ENCODE data around the gene FGD1.

Gene FGD1

DNA sequence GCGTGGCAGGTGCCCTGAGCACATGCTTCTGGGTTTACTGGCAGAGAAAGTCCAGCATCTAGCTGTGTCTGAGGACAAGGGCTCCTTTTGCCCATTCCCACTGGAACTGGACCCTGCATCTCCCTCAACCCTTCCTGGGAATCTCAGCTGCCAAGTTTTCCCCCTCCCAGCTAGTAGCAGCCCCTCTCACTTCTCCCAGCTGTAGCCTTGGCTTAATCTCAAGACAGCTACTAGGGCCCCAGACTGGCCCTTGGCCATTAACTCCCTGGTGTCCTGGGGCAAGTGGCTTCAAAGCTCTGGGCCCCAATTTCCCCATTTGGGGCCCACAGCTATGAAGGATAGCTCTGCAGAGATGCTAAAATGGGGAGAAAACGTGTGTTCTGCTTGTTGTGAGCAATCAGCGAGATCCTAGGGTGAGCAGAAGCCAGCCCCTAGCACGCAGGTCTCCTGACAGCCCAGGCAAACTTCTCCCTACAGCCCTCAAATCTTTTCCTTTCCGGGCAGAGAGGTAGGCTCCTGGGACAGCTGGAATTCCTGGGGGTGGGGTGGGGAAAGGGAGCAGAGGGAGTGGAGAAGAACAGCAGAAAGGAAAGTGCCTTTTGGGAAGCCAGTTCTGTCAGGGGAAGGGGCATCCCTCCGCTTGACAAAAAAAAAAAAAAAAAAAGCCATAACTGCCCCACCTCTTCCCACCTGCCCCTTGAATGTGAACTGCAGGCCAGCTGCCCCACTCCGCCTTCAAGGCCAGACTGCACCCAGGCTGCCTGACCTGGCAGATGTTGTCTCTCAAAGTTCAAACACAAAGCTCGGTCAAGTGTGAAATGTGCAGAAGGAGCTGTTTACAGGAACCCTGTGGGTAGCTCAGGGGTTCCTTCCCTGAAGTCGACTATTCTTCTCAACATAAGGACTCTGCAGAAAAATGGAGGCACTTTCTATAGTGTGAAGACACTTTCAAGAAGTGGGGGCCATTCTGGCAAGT lies 16.6 kb downstream of the FGD1 start:
- no peaks in the 10 kb centered on the region for H4K20me1 ChIP-seq (ENCODE audit: insufficient read depth)
- no peak overlapping the region for H3K4me2 ChIP-seq
- TF ChIP-seq, protein P1, sequence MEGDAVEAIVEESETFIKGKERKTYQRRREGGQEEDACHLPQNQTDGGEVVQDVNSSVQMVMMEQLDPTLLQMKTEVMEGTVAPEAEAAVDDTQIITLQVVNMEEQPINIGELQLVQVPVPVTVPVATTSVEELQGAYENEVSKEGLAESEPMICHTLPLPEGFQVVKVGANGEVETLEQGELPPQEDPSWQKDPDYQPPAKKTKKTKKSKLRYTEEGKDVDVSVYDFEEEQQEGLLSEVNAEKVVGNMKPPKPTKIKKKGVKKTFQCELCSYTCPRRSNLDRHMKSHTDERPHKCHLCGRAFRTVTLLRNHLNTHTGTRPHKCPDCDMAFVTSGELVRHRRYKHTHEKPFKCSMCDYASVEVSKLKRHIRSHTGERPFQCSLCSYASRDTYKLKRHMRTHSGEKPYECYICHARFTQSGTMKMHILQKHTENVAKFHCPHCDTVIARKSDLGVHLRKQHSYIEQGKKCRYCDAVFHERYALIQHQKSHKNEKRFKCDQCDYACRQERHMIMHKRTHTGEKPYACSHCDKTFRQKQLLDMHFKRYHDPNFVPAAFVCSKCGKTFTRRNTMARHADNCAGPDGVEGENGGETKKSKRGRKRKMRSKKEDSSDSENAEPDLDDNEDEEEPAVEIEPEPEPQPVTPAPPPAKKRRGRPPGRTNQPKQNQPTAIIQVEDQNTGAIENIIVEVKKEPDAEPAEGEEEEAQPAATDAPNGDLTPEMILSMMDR (conservative IDR thresholded peaks at IDR 0.05; ENCODE audit: low read depth, low read length), result no peak
- H3K4me1 ChIP-seq (ENCODE audit: low read depth, poor library complexity, severe bottlenecking), result no peaks in the 10 kb centered on the region
- H3K9ac ChIP-seq, result no peak overlapping the region
- H3K27ac ChIP-seq, result no peak overlapping the region
- no peaks in the 10 kb centered on the region for H3K27me3 ChIP-seq (ENCODE audit: insufficient read depth, low read depth)
- no peak overlapping the region for H2AFZ ChIP-seq (ENCODE audit: low read depth)
- no peaks in the 10 kb centered on the region for H3K79me2 ChIP-seq (ENCODE audit: insufficient read depth, low read depth)
- no peak overlapping the region for H3K4me3 ChIP-seq (IDR thresholded peaks at IDR 0.05; ENCODE audit: insufficient read depth, low read depth, low read length)
- H3K36me3 ChIP-seq (ENCODE audit: insufficient read depth), result no peaks in the 10 kb centered on the region

DNA sequence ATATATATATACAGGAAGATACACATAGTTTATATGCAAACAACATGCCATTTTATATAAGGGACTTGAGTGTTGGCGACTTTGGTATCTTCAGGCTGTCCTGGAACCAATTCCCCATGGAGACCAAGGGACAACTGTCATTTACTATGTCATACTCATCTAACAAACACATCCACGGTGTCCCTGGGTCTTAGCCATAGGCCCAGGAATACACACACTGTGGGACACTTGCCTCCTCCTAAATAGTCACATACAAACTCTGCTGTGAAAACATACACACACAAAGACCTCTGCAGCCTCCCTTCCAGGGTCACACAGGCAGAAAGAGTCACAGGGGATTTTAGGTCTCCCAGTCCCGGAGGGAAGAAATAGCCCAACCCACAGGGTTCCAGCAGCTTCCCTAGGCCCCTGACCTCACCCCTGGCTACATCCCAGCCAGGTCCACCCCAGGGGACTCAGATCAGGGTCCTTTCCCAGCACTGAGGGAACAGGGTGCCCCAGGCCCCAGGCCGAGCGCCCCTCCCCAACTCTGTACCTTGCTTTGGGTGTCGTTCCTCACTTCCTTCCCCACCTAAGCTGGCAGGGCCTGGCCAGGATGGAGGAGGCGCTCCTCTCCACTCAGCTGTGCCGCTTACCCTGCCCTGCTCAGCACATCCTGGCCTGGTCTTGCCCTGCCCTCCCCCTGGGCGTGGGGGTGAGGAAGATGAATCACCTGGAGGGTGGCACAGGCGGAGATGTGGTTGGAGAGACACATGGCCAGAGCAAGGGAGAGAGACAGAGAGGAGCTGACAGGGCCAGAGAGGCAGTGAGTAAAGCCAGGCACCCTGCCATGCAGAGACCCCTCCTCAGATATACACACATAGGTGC lies 21.8 kb downstream of the FGD1 start:
- H3K79me2 ChIP-seq (ENCODE audit: insufficient read depth, low read depth), result no peaks in the 10 kb centered on the region
- H4K20me1 ChIP-seq (ENCODE audit: insufficient read depth), result no peaks in the 10 kb centered on the region
- H3K27me3 ChIP-seq (ENCODE audit: insufficient read depth, low read depth), result no peaks in the 10 kb centered on the region

DNA sequence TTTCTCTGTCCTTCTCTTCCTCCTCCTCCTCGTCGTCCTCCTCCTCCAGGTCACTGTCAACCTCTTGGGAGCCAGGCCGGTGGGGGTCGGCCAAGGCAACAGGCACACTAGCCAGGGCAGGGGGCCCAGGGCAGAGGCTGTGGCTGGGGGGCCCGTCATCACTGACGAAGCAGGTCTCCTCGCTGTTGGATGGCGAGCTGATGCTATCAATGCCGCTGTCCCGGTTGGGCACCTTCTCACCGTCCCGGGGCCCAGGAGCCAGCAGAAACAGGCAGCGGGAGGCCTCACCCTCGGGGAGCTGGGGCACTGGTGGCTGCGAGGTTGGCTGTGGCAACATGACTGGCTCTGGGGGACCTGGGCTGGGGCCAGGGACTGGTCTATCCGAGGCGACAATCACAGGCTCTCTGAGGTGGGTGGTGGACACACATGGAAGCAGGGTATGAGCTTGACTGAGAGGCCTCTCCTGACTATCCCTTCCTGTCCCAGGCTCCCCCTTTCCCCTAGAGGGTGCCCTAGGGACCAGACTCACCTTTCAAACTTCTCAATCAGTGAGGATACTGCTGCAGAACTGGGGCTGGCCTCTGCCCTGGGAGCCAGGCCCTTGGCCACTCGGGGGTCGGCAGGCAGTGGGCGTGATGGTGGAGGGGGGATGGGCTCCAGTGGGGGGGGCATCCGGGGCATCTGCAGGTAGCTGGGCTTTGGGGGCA lies 25.8 kb downstream of the FGD1 start:
- H3K4me2 ChIP-seq, result no peak overlapping the region
- H2AFZ ChIP-seq (ENCODE audit: low read depth), result no peak overlapping the region
- H3K4me1 ChIP-seq (ENCODE audit: low read depth, poor library complexity, severe bottlenecking), result no peaks in the 10 kb centered on the region
- no peak overlapping the region for H3K4me3 ChIP-seq (IDR thresholded peaks at IDR 0.05; ENCODE audit: insufficient read depth, low read depth, low read length)
- H3K79me2 ChIP-seq (ENCODE audit: insufficient read depth, low read depth), result no peaks in the 10 kb centered on the region
- H3K27me3 ChIP-seq (ENCODE audit: insufficient read depth, low read depth), result no peaks in the 10 kb centered on the region
- no peaks in the 10 kb centered on the region for H3K36me3 ChIP-seq (ENCODE audit: insufficient read depth)
- H3K27ac ChIP-seq, result no peak overlapping the region
- H4K20me1 ChIP-seq (ENCODE audit: insufficient read depth), result no peaks in the 10 kb centered on the region
- TF ChIP-seq, protein P1 (conservative IDR thresholded peaks at IDR 0.05; ENCODE audit: low read depth, low read length), result no peak
- H3K9ac ChIP-seq, result no peak overlapping the region

More for the DNA sequence above, 21.8 kb downstream of the FGD1 start:
- Histone ChIP-seq H3K4me2 (no peak overlapping the region), H3K36me3 (ENCODE audit: insufficient read depth) (no peaks in the 10 kb centered on the region), H3K4me1 (ENCODE audit: low read depth, poor library complexity, severe bottlenecking) (no peaks in the 10 kb centered on the region), H3K9ac (no peak overlapping the region), H2AFZ (ENCODE audit: low read depth) (no peak overlapping the region), H3K27ac (no peak overlapping the region), H3K4me3 (IDR thresholded peaks at IDR 0.05; ENCODE audit: insufficient read depth, low read depth, low read length) (no peak overlapping the region)
- TF ChIP-seq, protein P1 (conservative IDR thresholded peaks at IDR 0.05; ENCODE audit: low read depth, low read length), result no peak

DNA sequence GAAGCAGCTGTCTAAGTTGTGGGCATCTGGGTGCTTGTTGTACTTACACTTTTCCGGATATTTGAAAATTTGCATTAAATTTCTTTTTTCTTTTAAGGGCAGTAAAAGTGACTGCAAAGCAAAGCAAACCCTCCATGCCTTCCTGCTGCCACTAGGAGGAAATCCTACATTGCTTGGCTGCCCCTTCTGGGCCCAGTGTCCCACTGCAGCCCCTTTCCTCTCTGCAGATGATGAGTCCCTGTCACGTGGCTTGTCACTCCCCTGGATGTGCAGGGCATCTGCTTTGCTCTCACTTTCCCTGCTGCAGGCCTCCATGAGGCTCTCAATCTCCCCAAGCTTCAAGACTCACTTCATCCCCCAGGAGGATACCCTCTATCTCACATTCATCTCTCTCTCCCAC lies 43.1 kb downstream of the FGD1 start:
- Histone ChIP-seq H2AFZ (ENCODE audit: low read depth) (no peak overlapping the region), H3K27me3 (ENCODE audit: insufficient read depth, low read depth) (no peaks in the 10 kb centered on the region), H3K9ac (no peak overlapping the region), H3K36me3 (ENCODE audit: insufficient read depth) (no peaks in the 10 kb centered on the region), H3K27ac (no peak overlapping the region), H3K4me1 (ENCODE audit: low read depth, poor library complexity, severe bottlenecking) (no peaks in the 10 kb centered on the region), H3K79me2 (ENCODE audit: insufficient read depth, low read depth) (no peaks in the 10 kb centered on the region), H4K20me1 (ENCODE audit: insufficient read depth) (no peaks in the 10 kb centered on the region), H3K4me2 (no peak overlapping the region), H3K4me3 (IDR thresholded peaks at IDR 0.05; ENCODE audit: insufficient read depth, low read depth, low read length) (no peak overlapping the region)
- TF ChIP-seq, protein P1 (conservative IDR thresholded peaks at IDR 0.05; ENCODE audit: low read depth, low read length), result 0 out of 2 replicates have a peak, but pooled peaks have one; percentile 13

Measured in KMS-11 (cell line).